Common myeloid progenitor, CD34-positive (primary cell): ENCODE measurements around the gene KCNF1.

Source experiments
- CTCF ChIA-PET: fragments of 350-600 bp; sonication (Branson Sonifier 250); formaldehyde crosslinking; loops from one replicate; lab custom pipeline; 2021; ENCODE audit warnings: antibody characterized with exemption; lab: Charles Lee
- POLR2A ChIA-PET: fragments of 350-600 bp; sonication (Branson Sonifier 250); formaldehyde crosslinking; loops from one replicate; lab custom pipeline; 2021; ENCODE audit warnings: antibody characterized with exemption; lab: Charles Lee
- DNase-seq, 3 donors: peaks; one replicate each; pipeline versions ENCODE4 v3.0.0 to v3.0.0-alpha.2; 2013
- H3K27ac ChIP-seq, 2 experiments: 1 replicate in 1 of 2; 2 replicates in 1 of 2; pipeline ENCODE4 v1.7.0; 2013; ENCODE audit warnings: inconsistent platforms in 2 of 2, low read length in 2 of 2, mild to moderate bottlenecking in 2 of 2, low read depth in 1 of 2, moderate library complexity in 1 of 2; ENCODE audit not compliant: severe bottlenecking in 2 of 2, insufficient read depth in 1 of 2, poor library complexity in 1 of 2
- H3K27me3 ChIP-seq, 5 experiments: replicated peaks in 2 of 5; 1 replicate in 3 of 5; 2 replicates in 2 of 5; pipeline versions ENCODE4 v1.6.1 to v1.7.0; 2013; ENCODE audit warnings: low read length in 4 of 5, mild to moderate bottlenecking in 2 of 5, moderate library complexity in 2 of 5, inconsistent platforms in 1 of 5; ENCODE audit not compliant: insufficient read depth in 5 of 5, control insufficient read depth in 4 of 5
- H3K36me3 ChIP-seq, 4 experiments: 1 replicate in 2 of 4; 2 replicates in 2 of 4; pipeline versions ENCODE4 v1.6.1 to v1.7.0; 2013; ENCODE audit warnings: low read length in 3 of 4, control low read depth in 1 of 4, mild to moderate bottlenecking in 1 of 4; ENCODE audit not compliant: control insufficient read depth in 4 of 4, insufficient read depth in 4 of 4
- H3K4me1 ChIP-seq, 4 experiments: 1 replicate in 3 of 4; 2 replicates in 1 of 4; pipeline versions ENCODE4 v1.6.1 to v1.7.1; 2013; ENCODE audit warnings: low read length in 3 of 4, mild to moderate bottlenecking in 3 of 4, control low read depth in 1 of 4, inconsistent platforms in 1 of 4, moderate library complexity in 1 of 4; ENCODE audit not compliant: control insufficient read depth in 4 of 4, insufficient read depth in 4 of 4; ENCODE audit errors: control extremely low read depth in 1 of 4
- H3K4me3 ChIP-seq, 7 experiments: 1 replicate in 4 of 7; 2 replicates in 3 of 7; pipeline versions ENCODE4 v1.5.1 to v1.7.0; 2013; ENCODE audit warnings: mild to moderate bottlenecking in 7 of 7, low read length in 6 of 7, moderate library complexity in 6 of 7, inconsistent platforms in 2 of 7, low read depth in 2 of 7, control low read depth in 1 of 7; ENCODE audit not compliant: insufficient read depth in 4 of 7, control insufficient read depth in 1 of 7; ENCODE audit errors: extremely low read depth in 1 of 7
- H3K9me3 ChIP-seq, 5 experiments: 1 replicate in 4 of 5; 2 replicates in 1 of 5; pipeline versions ENCODE4 v1.6.1 to v1.7.1; 2013; ENCODE audit warnings: low read length in 4 of 5, mild to moderate bottlenecking in 2 of 5, inconsistent platforms in 1 of 5, low read depth in 1 of 5, moderate library complexity in 1 of 5; ENCODE audit not compliant: control insufficient read depth in 4 of 5, insufficient read depth in 2 of 5; ENCODE audit errors: control extremely low read depth in 1 of 5
- WGBS: methylation state at CpG from one replicate; pipeline ENCODE4 v1.1.5; 2013; ENCODE audit not compliant: insufficient coverage; 5-methylcytosine and 5-hydroxymethylcytosine counted together

Gene KCNF1

GRCh38 chr2:10919771-10920621 is 8.3 kb downstream of the KCNF1 start:
- no peaks in the 10 kb centered on the region for H3K36me3 ChIP-seq
- no peak overlapping the region for H3K4me3 ChIP-seq
- WGBS = 75% methylated on average over 12 of the region's 20 CpGs
- no peak overlapping the region for H3K27ac ChIP-seq
- H3K9me3 ChIP-seq = no peaks in the 10 kb centered on the region
- H3K4me1 ChIP-seq = peaks cover 0 to 2% (median 0%) of the 10 kb centered on the region in 4 experiments
- peaks cover 0 to 28% (median 9%) of the 10 kb centered on the region in 5 experiments for H3K27me3 ChIP-seq
- POLR2A ChIA-PET = no interaction called here
- CTCF ChIA-PET = interaction anchor here (3.1 kb wide), 1 partner anchor 12 kb away, joined by 11 read pairs; no protein-coding TSS in a partner anchor
- DNase-seq = no peak

GRCh38 chr2:10920764-10921388 is 9.1 kb downstream of the KCNF1 start:
- Histone ChIP-seq H3K27ac (no peak overlapping the region), H3K4me1 (peaks cover 0 to 2% (median 0%) of the 10 kb centered on the region in 4 experiments), H3K4me3 (no peak overlapping the region), H3K27me3 (peaks cover 0 to 31% (median 9%) of the 10 kb centered on the region in 5 experiments), H3K9me3 (no peaks in the 10 kb centered on the region), H3K36me3 (no peaks in the 10 kb centered on the region)
- CTCF ChIA-PET = interaction anchor here (3.1 kb wide), 1 partner anchor 13 kb away, joined by 11 read pairs; no protein-coding TSS in a partner anchor
- DNase-seq = no peak
- WGBS = 94% methylated on average over 15 of the region's 16 CpGs
- POLR2A ChIA-PET = no interaction called here

- Histone ChIP-seq H3K4me3 (no peak overlapping the region), H3K9me3 (no peaks in the 10 kb centered on the region), H3K4me1 (peaks cover 0 to 2% (median 0%) of the 10 kb centered on the region in 4 experiments), H3K36me3 (no peaks in the 10 kb centered on the region), H3K27me3 (peaks cover 0 to 37% (median 10%) of the 10 kb centered on the region in 5 experiments), H3K27ac (no peak overlapping the region)
- ChIA-PET CTCF (interaction anchor here (3.1 kb wide), 1 partner anchor 14 kb away, joined by 11 read pairs; no protein-coding TSS in a partner anchor), POLR2A (no interaction called here)
- DNase-seq = no peak
- 95% methylated on average over 6 of the region's 6 CpGs for WGBS
Measured at GRCh38 chr2:10921525-10921924, 9.8 kb downstream of the KCNF1 start.

- H3K36me3 ChIP-seq = no peaks in the 10 kb centered on the region
- DNase-seq = no peak
- no peak overlapping the region for H3K4me3 ChIP-seq
- WGBS = 86% methylated on average over 12 of the region's 20 CpGs
- POLR2A ChIA-PET = no interaction called here
- H3K4me1 ChIP-seq = peaks cover 0 to 2% (median 0%) of the 10 kb centered on the region in 4 experiments
- CTCF ChIA-PET = interaction anchor here (3.1 kb wide), 1 partner anchor 15 kb away, joined by 11 read pairs; no protein-coding TSS in a partner anchor
- no peak overlapping the region for H3K27ac ChIP-seq
- no peaks in the 10 kb centered on the region for H3K9me3 ChIP-seq
- peaks cover 0 to 41% (median 12%) of the 10 kb centered on the region in 5 experiments for H3K27me3 ChIP-seq
Measured at GRCh38 chr2:10922307-10923007, 10.7 kb downstream of the KCNF1 start.

GRCh38 chr2:10923008-10923375 is 11.3 kb downstream of the KCNF1 start:
- H3K27ac ChIP-seq = no peak overlapping the region
- DNase-seq = no peak
- peaks cover 0 to 42% (median 12%) of the 10 kb centered on the region in 5 experiments for H3K27me3 ChIP-seq
- no peaks in the 10 kb centered on the region for H3K36me3 ChIP-seq
- ChIA-PET CTCF (interaction anchor here (3.1 kb wide), 1 partner anchor 15 kb away, joined by 11 read pairs; no protein-coding TSS in a partner anchor), POLR2A (no interaction called here)
- H3K4me3 ChIP-seq = no peak overlapping the region
- H3K9me3 ChIP-seq = no peaks in the 10 kb centered on the region
- peaks cover 0 to 2% (median 0%) of the 10 kb centered on the region in 4 experiments for H3K4me1 ChIP-seq
- WGBS = 94% methylated on average over 5 of the region's 7 CpGs

GRCh38 chr2:10923965-10924364 is 12.2 kb downstream of the KCNF1 start:
- WGBS = 97% methylated on average over 6 of the region's 6 CpGs
- Histone ChIP-seq H3K27ac (no peak overlapping the region), H3K4me3 (no peak overlapping the region), H3K4me1 (peaks cover 0 to 2% (median 0%) of the 10 kb centered on the region in 4 experiments), H3K36me3 (no peaks in the 10 kb centered on the region), H3K9me3 (no peaks in the 10 kb centered on the region), H3K27me3 (peaks cover 0 to 47% (median 12%) of the 10 kb centered on the region in 5 experiments)
- CTCF ChIA-PET = no interaction called here
- no peak for DNase-seq
- POLR2A ChIA-PET = no interaction called here
